ENCODE data around the gene ZYX. TPM values are rescaled to one million over a fixed set of nuclear protein-coding genes. Genes with fewer than 3 reads are reported as not detected.

Gene ZYX
- total and polyA plus RNA-seq, 2 of the 13 experiments (the other 11 are each of a cell fraction or from before 2014, with no cell fraction given) = 9.9 to 13.7 TPM

DNA sequence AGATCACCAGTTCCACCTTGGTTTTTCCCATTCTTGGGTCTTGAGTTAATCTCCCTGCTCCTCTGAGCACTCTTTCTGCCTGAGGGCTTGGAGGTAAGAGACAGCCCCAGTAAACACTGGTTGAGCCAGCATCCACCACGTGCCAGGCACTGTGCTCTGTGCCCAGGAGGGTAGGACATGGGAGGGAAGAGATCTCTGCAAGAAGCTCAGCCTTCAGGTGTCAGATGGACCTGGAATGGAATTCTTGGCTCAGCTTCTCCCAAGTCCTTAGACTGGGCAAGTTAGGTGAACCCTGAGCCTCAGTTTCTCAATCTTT, 2.5 kb downstream of the ZYX start (continued):
- TF ChIP-seq, protein P1, sequence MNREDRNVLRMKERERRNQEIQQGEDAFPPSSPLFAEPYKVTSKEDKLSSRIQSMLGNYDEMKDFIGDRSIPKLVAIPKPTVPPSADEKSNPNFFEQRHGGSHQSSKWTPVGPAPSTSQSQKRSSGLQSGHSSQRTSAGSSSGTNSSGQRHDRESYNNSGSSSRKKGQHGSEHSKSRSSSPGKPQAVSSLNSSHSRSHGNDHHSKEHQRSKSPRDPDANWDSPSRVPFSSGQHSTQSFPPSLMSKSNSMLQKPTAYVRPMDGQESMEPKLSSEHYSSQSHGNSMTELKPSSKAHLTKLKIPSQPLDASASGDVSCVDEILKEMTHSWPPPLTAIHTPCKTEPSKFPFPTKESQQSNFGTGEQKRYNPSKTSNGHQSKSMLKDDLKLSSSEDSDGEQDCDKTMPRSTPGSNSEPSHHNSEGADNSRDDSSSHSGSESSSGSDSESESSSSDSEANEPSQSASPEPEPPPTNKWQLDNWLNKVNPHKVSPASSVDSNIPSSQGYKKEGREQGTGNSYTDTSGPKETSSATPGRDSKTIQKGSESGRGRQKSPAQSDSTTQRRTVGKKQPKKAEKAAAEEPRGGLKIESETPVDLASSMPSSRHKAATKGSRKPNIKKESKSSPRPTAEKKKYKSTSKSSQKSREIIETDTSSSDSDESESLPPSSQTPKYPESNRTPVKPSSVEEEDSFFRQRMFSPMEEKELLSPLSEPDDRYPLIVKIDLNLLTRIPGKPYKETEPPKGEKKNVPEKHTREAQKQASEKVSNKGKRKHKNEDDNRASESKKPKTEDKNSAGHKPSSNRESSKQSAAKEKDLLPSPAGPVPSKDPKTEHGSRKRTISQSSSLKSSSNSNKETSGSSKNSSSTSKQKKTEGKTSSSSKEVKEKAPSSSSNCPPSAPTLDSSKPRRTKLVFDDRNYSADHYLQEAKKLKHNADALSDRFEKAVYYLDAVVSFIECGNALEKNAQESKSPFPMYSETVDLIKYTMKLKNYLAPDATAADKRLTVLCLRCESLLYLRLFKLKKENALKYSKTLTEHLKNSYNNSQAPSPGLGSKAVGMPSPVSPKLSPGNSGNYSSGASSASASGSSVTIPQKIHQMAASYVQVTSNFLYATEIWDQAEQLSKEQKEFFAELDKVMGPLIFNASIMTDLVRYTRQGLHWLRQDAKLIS (CRISPR knock-in tag; IDR thresholded peaks at IDR 0.05) = no peak
- TF ChIP-seq CAMTA2 (CRISPR knock-in tag; IDR thresholded peaks at IDR 0.05; ENCODE audit: borderline replicate concordance) (no peak), ZBTB3 (CRISPR knock-in tag; IDR thresholded peaks at IDR 0.05; ENCODE audit: borderline replicate concordance, low read depth) (no peak), ISX (CRISPR knock-in tag; conservative IDR thresholded peaks at IDR 0.05) (no peak), DMAP1 (CRISPR knock-in tag; IDR thresholded peaks at IDR 0.05) (no peak)
- TF ChIP-seq, protein P2, sequence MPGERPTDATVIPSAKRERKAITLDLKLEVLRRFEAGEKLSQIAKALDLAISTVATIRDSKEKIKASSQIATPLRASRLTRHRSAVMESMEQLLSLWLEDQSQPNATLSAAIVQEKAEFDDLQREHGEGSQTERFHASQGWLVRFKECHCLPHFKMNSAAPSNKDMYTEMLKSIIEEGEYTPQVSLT (CRISPR knock-in tag; IDR thresholded peaks at IDR 0.05; ENCODE audit: borderline replicate concordance, low read depth) = no peak
- TF ChIP-seq, protein P3, sequence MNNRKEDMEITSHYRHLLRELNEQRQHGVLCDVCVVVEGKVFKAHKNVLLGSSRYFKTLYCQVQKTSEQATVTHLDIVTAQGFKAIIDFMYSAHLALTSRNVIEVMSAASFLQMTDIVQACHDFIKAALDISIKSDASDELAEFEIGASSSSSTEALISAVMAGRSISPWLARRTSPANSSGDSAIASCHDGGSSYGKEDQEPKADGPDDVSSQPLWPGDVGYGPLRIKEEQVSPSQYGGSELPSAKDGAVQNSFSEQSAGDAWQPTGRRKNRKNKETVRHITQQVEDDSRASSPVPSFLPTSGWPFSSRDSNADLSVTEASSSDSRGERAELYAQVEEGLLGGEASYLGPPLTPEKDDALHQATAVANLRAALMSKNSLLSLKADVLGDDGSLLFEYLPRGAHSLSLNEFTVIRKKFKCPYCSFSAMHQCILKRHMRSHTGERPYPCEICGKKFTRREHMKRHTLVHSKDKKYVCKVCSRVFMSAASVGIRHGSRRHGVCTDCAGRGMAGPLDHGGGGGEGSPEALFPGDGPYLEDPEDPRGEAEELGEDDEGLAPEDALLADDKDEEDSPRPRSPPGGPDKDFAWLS (CRISPR knock-in tag; IDR thresholded peaks at IDR 0.05; ENCODE audit: borderline replicate concordance) = no peak

All from HepG2 (cell line).